MG63 (cell line): ENCODE measurements around the gene ECT2L. TPM values are rescaled to one million over a fixed set of nuclear protein-coding genes. Genes with fewer than 3 reads are reported as not detected.
A peak's percentile ranks its signal among the peaks of the same experiment; 100 is the strongest.

Source experiments
- DNase-seq: peaks from one replicate; pipeline ENCODE4 v3.0.0-alpha.2; 2020
- H3K27me3 ChIP-seq: fragments of 250-450 bp; sonication (Bioruptor Pico); 2 replicates; pipeline ENCODE4 v1.5.1; 2020; ENCODE audit warnings: mild to moderate bottlenecking, moderate library complexity
- H3K36me3 ChIP-seq: fragments of 250-450 bp; sonication (Bioruptor Pico); 2 replicates; pipeline ENCODE4 v1.5.1; 2020; ENCODE audit warnings: mild to moderate bottlenecking, moderate library complexity
- H3K4me3 ChIP-seq: fragments of 250-450 bp; sonication (Bioruptor Pico); 2 replicates; pipeline ENCODE4 v1.5.1; 2020; ENCODE audit warnings: mild to moderate bottlenecking, moderate library complexity
- H3K9me3 ChIP-seq: fragments of 250-450 bp; sonication (Bioruptor Pico); 2 replicates; pipeline ENCODE4 v1.5.1; 2020; ENCODE audit warnings: mild to moderate bottlenecking, moderate library complexity
- total RNA-seq: library from RNA; depleted of rRNA; stranded (reverse); fragments of >200 nt; shearing (Covaris generic); gene quantifications from 2 replicates; pipeline ENCODE4 v1.2.3, GENCODE V29; 2014; ENCODE audit warnings: low replicate concordance

The ECT2L gene
- total RNA-seq, 1 experiment from 2014 or later, result not detected

DNA sequence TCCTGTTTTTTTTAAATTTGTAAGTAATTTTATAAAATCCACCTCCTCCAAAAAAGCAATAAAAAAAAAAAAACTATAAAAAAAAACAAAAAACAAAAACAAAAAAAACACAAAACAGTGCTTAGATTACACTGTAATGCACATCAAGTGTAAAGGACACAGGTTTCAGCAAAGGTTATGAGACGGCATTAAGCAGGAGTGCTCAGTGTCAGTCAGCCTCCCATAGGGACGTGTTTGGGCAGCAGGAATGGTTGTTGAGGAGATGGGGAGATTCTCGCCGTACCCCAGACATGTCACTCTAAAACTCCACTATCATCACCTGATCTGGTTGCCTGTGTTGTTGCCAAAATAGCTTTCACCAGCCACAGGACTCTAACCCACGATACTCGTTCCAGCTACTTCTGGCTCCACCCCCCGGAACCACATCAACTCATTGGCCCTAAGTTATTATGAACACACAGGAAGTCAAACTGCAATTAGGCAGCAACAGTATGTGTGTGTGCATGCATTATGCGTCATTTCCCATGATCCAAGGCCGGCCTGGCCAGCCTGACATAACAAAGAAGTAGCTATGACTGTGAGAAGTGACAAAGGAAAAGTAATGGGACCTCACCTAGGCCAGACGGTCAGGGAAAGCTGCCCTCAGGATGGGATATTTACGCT lies 28.7 kb downstream of the ECT2L start:
- DNase-seq, result no peak
- H3K36me3 ChIP-seq, result no peaks in the 10 kb centered on the region

DNA sequence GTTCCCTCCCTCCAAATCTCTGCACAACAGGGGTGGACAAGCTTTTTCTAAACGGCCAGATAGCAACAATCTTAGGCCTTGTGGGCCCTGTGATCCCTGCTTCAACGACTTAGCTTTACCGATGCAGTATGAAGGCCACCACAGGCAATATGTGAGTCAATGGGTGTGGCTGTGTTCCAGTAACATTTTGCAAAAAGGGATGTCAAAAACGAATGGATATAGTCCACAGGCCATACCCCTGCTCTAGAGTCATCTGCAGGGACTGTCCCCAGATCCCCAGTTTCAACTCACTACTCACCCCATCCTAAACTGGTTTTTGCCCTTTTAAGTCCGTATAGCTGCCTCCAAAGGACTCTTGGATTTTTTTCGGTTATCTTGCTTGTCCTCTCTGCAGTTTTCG lies 34.4 kb downstream of the ECT2L start:
- H3K9me3 ChIP-seq, result no peaks in the 10 kb centered on the region
- H3K27me3 ChIP-seq, result no peaks in the 10 kb centered on the region
- no peak overlapping the region for H3K4me3 ChIP-seq
- no peak for DNase-seq
- no peaks in the 10 kb centered on the region for H3K36me3 ChIP-seq

More for the DNA sequence above, 28.7 kb downstream of the ECT2L start:
- Histone ChIP-seq H3K4me3 (no peak overlapping the region), H3K27me3 (no peaks in the 10 kb centered on the region), H3K9me3 (no peaks in the 10 kb centered on the region)

- no peaks in the 10 kb centered on the region for H3K27me3 ChIP-seq
- no peaks in the 10 kb centered on the region for H3K36me3 ChIP-seq
- no peak overlapping the region for H3K4me3 ChIP-seq
- no peak for DNase-seq
- H3K9me3 ChIP-seq, result no peaks in the 10 kb centered on the region
Observed at GRCh38 chr6:138832182-138832581, 36.3 kb downstream of the ECT2L start.

- DNase-seq, result no peak
- H3K4me3 ChIP-seq, result no peak overlapping the region
Observed at GRCh38 chr6:138833816-138834539, 38.1 kb downstream of the ECT2L start.

GRCh38 chr6:138837246-138837645 lies 41.4 kb downstream of the ECT2L start:
- Histone ChIP-seq H3K4me3 (no peak overlapping the region), H3K9me3 (no peaks in the 10 kb centered on the region), H3K27me3 (no peaks in the 10 kb centered on the region), H3K36me3 (no peaks in the 10 kb centered on the region)
- DNase-seq, result no peak

More at GRCh38 chr6:138833816-138834539, 38.1 kb downstream of the ECT2L start:
- no peaks in the 10 kb centered on the region for H3K9me3 ChIP-seq
- no peaks in the 10 kb centered on the region for H3K36me3 ChIP-seq
- H3K27me3 ChIP-seq, result no peaks in the 10 kb centered on the region

- H3K27me3 ChIP-seq, result no peaks in the 10 kb centered on the region
- H3K36me3 ChIP-seq, result no peaks in the 10 kb centered on the region
- H3K4me3 ChIP-seq, result no peak overlapping the region
- no peaks in the 10 kb centered on the region for H3K9me3 ChIP-seq
- peak; percentile 85 for DNase-seq
Observed at GRCh38 chr6:138844192-138844591, 48.3 kb downstream of the ECT2L start.

GRCh38 chr6:138847884-138848283 lies 52.0 kb downstream of the ECT2L start:
- DNase-seq, result no peak

GRCh38 chr6:138848461-138848860 lies 52.6 kb downstream of the ECT2L start:
- Histone ChIP-seq H3K9me3 (no peaks in the 10 kb centered on the region), H3K36me3 (no peaks in the 10 kb centered on the region), H3K27me3 (no peaks in the 10 kb centered on the region; the same call in 1 of the 2 replicates), H3K4me3 (no peak overlapping the region)
- DNase-seq, result no peak

More at GRCh38 chr6:138847884-138848283, 52.0 kb downstream of the ECT2L start:
- Histone ChIP-seq H3K9me3 (no peaks in the 10 kb centered on the region), H3K4me3 (no peak overlapping the region), H3K36me3 (no peaks in the 10 kb centered on the region), H3K27me3 (no peaks in the 10 kb centered on the region; the same call in 1 of the 2 replicates)

- H3K27me3 ChIP-seq, result no peaks in the 10 kb centered on the region; the same call in 1 of the 2 replicates
- no peaks in the 10 kb centered on the region for H3K9me3 ChIP-seq
Observed at GRCh38 chr6:138849791-138850190, 53.9 kb downstream of the ECT2L start.

DNA sequence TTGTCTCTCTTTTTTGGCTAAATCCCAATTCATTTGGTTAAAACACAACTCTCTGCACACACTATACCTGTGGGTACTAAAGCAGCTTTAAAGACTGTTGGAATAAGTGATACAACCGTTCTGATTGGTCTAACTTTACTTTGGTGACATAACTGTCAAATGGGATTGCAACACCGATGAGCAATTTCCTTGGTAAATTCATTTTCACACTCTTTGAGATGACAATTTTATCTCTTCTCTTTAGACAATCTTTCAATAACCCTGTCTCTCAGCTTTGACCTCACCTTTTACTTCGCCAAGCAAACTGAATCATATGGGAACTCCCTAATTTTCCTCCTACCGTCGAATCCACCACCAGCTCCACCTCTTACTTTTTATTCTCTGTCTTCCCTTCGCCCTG lies 60.8 kb downstream of the ECT2L start:
- no peak for DNase-seq
- Histone ChIP-seq H3K4me3 (no peak overlapping the region), H3K36me3 (no peaks in the 10 kb centered on the region), H3K27me3 (no peaks in the 10 kb centered on the region; the same call in 1 of the 2 replicates), H3K9me3 (no peaks in the 10 kb centered on the region)

More at GRCh38 chr6:138849791-138850190, 53.9 kb downstream of the ECT2L start:
- H3K4me3 ChIP-seq, result no peak overlapping the region
- no peak for DNase-seq
- H3K36me3 ChIP-seq, result no peaks in the 10 kb centered on the region

DNA sequence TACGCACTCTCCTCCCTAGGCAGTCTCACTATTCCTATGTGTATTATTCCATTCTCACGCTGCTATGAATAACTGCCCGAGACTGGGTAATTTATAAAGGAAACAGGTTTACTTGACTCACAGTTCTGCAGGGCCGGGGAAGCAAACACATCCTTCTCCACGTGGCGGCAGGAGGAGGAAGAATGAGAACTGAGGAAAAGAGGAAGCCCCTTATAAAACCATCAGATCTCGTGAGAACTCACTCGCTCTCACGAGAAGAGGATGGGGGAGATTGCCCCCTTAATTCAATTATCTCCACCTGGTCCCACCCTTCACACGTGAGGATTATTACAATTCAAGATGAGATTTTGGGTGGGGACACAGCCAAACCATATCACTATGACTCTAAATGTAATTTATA lies 61.9 kb downstream of the ECT2L start:
- Histone ChIP-seq H3K36me3 (no peaks in the 10 kb centered on the region), H3K9me3 (no peaks in the 10 kb centered on the region), H3K27me3 (no peaks in the 10 kb centered on the region; the same call in 1 of the 2 replicates), H3K4me3 (no peak overlapping the region)
- no peak for DNase-seq

GRCh38 chr6:138862456-138862855 lies 66.6 kb downstream of the ECT2L start:
- no peaks in the 10 kb centered on the region for H3K36me3 ChIP-seq
- no peak for DNase-seq

GRCh38 chr6:138863321-138863720 lies 67.4 kb downstream of the ECT2L start:
- H3K36me3 ChIP-seq, result no peaks in the 10 kb centered on the region
- no peak for DNase-seq
- no peaks in the 10 kb centered on the region for H3K9me3 ChIP-seq
- H3K27me3 ChIP-seq, result no peaks in the 10 kb centered on the region
- no peak overlapping the region for H3K4me3 ChIP-seq

More at GRCh38 chr6:138862456-138862855, 66.6 kb downstream of the ECT2L start:
- Histone ChIP-seq H3K9me3 (no peaks in the 10 kb centered on the region), H3K4me3 (no peak overlapping the region), H3K27me3 (no peaks in the 10 kb centered on the region)

GRCh38 chr6:138864343-138864890 lies 68.5 kb downstream of the ECT2L start:
- Histone ChIP-seq H3K27me3 (no peaks in the 10 kb centered on the region), H3K9me3 (no peaks in the 10 kb centered on the region), H3K4me3 (no peak overlapping the region), H3K36me3 (no peaks in the 10 kb centered on the region)
- DNase-seq, result no peak

GRCh38 chr6:138865480-138866109 lies 69.7 kb downstream of the ECT2L start:
- Histone ChIP-seq H3K27me3 (no peaks in the 10 kb centered on the region), H3K4me3 (no peak overlapping the region), H3K9me3 (no peaks in the 10 kb centered on the region), H3K36me3 (no peaks in the 10 kb centered on the region)
- no peak for DNase-seq

- Histone ChIP-seq H3K36me3 (no peaks in the 10 kb centered on the region), H3K4me3 (no peak overlapping the region), H3K27me3 (no peaks in the 10 kb centered on the region), H3K9me3 (no peaks in the 10 kb centered on the region)
- DNase-seq, result no peak
Observed at GRCh38 chr6:138868181-138868580, 72.3 kb downstream of the ECT2L start.

- Histone ChIP-seq H3K27me3 (no peaks in the 10 kb centered on the region), H3K9me3 (no peaks in the 10 kb centered on the region), H3K4me3 (no peak overlapping the region), H3K36me3 (no peaks in the 10 kb centered on the region)
- DNase-seq, result peak; percentile 72
Observed at GRCh38 chr6:138869398-138869797, 73.5 kb downstream of the ECT2L start.
